IMR-90 (cell line): ENCODE results near the gene SESN3.

Source experiments
- POLR2A ChIP-seq: IDR thresholded peaks from 2 replicates; pipeline ENCODE4 v1.6.1; 2012; ENCODE audit warnings: mild to moderate bottlenecking, low read depth, low read length
- TF ChIP-seq, protein P1 (sequence below): conservative IDR thresholded peaks from 2 replicates; pipeline ENCODE4 v1.5.1; 2012; ENCODE audit warnings: mild to moderate bottlenecking, low read depth, low read length, improper control_type of control experiment

DNA sequence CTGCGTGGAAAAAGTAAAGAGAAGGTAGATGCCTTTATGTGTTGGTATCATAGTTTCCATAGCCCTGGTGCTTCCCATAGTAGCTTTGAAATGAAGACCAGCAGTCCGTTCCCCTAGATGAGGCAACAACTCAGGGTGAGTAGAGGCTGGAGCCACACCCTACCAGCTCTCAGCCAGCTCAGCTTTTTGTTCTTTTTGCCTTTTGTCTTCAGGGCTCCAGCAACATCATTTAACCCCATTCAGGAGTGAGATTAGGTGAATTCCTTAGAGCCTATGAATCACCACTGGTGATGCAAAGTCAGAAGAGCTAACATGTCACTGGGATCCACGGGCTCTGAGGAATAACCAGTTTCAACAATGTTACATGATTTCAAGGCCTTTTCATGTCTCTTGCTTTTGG lies 14.0 kb upstream of the SESN3 start:
- TF ChIP-seq POLR2A, result no peak
- TF ChIP-seq, protein P1, sequence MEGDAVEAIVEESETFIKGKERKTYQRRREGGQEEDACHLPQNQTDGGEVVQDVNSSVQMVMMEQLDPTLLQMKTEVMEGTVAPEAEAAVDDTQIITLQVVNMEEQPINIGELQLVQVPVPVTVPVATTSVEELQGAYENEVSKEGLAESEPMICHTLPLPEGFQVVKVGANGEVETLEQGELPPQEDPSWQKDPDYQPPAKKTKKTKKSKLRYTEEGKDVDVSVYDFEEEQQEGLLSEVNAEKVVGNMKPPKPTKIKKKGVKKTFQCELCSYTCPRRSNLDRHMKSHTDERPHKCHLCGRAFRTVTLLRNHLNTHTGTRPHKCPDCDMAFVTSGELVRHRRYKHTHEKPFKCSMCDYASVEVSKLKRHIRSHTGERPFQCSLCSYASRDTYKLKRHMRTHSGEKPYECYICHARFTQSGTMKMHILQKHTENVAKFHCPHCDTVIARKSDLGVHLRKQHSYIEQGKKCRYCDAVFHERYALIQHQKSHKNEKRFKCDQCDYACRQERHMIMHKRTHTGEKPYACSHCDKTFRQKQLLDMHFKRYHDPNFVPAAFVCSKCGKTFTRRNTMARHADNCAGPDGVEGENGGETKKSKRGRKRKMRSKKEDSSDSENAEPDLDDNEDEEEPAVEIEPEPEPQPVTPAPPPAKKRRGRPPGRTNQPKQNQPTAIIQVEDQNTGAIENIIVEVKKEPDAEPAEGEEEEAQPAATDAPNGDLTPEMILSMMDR, result no peak
